GM12873 (cell line): ENCODE results near the gene MSL3B.

Source experiments
- TF ChIP-seq, protein P1 (sequence below): IDR thresholded peaks from 2 replicates; pipeline ENCODE4 v1.5.1; 2012; ENCODE audit warnings: low read depth, mild to moderate bottlenecking, moderate library complexity, low read length, control low read depth; ENCODE audit not compliant: insufficient read depth; ENCODE audit errors: missing control alignments

MSL3B gene

GRCh38 chr2:233819884-233820773 is 48.1 kb downstream of the MSL3B start:
- TF ChIP-seq, protein P1, sequence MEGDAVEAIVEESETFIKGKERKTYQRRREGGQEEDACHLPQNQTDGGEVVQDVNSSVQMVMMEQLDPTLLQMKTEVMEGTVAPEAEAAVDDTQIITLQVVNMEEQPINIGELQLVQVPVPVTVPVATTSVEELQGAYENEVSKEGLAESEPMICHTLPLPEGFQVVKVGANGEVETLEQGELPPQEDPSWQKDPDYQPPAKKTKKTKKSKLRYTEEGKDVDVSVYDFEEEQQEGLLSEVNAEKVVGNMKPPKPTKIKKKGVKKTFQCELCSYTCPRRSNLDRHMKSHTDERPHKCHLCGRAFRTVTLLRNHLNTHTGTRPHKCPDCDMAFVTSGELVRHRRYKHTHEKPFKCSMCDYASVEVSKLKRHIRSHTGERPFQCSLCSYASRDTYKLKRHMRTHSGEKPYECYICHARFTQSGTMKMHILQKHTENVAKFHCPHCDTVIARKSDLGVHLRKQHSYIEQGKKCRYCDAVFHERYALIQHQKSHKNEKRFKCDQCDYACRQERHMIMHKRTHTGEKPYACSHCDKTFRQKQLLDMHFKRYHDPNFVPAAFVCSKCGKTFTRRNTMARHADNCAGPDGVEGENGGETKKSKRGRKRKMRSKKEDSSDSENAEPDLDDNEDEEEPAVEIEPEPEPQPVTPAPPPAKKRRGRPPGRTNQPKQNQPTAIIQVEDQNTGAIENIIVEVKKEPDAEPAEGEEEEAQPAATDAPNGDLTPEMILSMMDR: no peak

- TF ChIP-seq, protein P1: no peak
These were observed 49.3 kb downstream of the MSL3B start for GRCh38 chr2:233818639-233819621.

GRCh38 chr2:233817995-233818638 is 50.1 kb downstream of the MSL3B start:
- TF ChIP-seq, protein P1: no peak

DNA sequence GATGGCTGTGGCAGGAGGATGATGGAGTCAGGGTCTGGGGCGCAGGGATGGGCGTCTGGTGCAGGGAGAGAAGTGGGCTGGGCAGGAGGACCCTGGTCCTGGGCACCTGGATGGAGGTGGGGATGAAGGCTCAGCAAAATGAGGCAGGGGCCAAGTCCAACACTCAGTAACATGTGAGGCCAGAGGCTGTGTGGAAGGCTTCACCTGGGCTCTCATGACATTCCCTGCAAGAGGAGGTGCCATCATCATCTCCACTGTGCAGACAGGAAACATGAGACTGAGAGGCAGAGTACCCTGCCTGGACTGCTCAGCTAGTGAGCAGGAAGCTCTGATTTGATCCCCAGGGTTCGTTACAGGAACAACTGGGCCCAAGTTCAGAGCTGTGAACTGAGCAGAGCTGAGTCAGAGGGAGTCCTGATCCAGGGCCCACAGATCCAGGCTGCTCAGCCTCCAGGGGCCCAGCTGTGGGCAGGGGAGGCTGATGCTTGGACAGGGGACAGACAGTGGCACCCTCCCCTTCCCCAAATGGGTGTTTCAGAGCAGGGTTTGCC is 50.8 kb downstream of the MSL3B start:
- TF ChIP-seq, protein P1: no peak

GRCh38 chr2:233816771-233817170 is 51.4 kb downstream of the MSL3B start:
- TF ChIP-seq, protein P1: no peak

- TF ChIP-seq, protein P1: no peak
These were observed 51.9 kb downstream of the MSL3B start for GRCh38 chr2:233816334-233816733.
